NK-92 treated with Interleukin-12 subunit alpha and Interleukin-12 subunit beta, amount 100 ng/mL, for 24 hours (cell line): ENCODE data around the gene C19orf47.
"Not testable (repeated sequence)": the region's sequence is repeated elsewhere in the genome, so short reads cannot be mapped to it uniquely, and the experiment has no call there.

ENCODE experiments used
- DNase-seq: peaks from one replicate; lab custom pipeline; 2025; lab: John Stamatoyannopoulos, UW

Gene C19orf47

DNA sequence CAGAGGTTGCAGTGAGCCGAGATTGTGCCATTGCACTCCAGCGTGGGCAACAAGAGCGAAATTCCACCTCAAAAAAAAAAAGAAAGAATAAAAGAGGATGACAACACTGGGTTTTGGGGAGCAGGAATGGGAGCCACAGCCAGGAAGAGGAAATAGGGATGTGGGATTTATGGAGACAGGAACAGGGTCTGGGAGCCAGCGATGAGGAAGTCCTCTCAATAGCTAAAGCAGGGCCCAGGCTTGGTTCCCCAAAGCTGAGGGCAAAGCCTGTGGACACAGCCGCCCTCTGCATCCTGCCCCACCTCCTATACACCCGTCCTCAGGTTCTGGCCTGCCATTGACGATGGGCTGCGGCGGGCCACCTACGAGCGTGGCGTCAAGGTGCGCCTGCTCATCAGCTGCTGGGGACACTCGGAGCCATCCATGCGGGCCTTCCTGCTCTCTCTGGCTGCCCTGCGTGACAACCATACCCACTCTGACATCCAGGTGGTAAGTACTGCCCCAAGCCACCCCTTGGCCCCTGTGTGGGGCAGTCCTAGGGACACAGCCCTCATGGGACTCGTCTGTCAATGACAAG, 28.2 kb upstream of the C19orf47 start:
- DNase-seq = no peak

DNA sequence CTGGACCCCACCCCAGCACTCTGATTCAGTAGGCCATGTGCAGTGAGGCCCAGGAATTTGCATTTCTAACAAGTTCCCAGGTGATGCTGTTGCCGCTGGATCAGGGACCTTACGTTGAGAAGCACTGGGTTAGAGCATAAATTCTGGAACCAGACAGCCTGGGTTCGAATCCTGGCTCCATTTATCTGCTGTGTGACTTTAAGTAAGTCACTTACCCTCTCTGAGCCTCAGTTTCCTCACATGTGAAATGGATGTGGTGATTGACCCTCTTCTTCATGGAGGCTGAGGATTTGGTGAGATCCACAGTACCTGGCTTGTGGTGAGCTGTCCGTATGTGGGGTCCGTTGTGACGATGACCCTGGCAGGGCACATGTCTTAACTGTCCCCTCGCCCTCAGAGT, 25.9 kb upstream of the C19orf47 start:
- DNase-seq = no peak

DNA sequence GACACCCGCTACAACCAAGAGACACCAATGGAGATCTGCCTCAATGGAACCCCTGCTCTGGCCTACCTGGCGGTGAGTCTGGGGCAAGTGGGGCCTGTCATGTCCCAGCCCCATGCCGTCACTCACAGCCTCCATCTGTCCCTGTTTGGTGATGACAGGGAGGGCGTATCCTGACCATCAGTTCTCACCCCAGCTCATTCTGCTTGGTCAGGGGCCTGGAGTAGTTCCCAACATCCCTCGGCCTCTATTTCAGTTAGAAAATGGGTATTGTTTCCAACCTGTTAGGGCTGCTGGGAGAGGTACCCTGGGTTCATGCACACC, 23.6 kb upstream of the C19orf47 start:
- DNase-seq = no peak

DNA sequence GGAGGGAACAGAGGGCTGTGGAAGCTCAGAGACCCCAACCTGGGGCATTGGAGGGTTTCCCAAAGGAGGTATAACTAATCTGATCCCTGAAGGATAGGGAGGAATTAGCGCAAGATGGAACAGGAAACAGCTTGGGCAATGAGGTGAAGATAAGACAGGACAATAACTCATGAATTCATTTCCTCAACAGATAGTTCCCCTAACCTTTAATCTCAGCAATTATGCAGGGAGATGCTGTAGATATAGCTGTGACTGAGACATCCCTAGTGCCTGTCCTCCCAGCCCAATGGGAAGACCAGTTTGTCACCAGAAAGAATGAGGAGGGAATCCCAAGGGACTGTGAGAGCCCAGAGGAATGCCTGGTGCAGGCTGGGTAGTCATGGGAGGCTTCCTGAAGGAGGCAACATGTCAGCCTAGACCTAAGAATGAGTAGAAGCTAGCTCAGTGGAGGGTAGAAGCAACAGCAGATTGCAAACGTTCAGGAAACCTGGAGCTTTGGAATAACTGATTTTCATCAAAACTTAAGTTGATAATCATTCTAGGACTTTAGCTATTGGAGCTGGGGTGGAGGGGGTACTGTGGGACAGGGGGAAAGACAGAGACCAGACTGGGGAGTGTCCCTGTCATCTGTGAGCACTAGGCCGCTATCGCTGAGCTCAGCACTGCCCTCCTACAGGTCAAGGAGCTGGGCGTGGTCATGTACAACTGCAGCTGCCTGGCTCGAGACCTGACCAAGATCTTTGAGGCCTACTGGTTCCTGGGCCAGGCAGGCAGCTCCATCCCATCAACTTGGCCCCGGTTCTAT, 23.0 kb upstream of the C19orf47 start:
- DNase-seq = no peak

DNA sequence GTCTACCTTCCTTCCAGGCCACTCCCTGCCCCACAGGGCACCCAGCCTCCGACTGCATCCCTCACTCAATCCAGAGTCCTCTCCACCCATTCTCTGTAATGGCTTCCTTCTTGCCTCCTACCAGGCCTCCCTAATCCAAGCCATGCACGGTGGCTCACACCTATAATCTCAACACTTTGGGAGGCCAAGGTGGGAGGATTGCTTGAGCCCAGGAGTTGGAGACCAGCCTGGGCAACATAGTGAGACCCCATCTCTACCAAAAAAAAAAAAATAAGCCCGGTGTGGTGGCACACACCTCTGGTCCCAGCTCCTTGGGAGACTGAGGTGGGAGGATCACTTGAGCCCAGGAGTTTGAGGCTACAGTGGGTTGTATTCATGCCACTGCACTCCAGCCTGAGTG, 22.1 kb upstream of the C19orf47 start:
- not testable (repeated sequence) for DNase-seq

DNA sequence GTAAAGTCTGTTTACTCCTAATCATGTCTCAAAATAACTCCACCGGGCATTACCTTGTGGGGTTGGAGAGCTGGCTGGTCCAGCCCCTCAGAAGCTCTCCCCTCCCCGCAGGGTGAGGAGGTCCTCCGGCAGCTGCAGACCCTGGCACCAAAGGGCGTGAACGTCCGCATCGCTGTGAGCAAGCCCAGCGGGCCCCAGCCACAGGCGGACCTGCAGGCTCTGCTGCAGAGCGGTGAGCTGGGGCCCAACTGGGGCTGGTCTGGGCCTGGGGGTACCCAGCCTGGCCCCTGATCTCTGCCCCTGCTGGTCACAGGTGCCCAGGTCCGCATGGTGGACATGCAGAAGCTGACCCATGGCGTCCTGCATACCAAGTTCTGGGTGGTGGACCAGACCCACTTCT, 21.6 kb upstream of the C19orf47 start:
- DNase-seq = no peak

DNA sequence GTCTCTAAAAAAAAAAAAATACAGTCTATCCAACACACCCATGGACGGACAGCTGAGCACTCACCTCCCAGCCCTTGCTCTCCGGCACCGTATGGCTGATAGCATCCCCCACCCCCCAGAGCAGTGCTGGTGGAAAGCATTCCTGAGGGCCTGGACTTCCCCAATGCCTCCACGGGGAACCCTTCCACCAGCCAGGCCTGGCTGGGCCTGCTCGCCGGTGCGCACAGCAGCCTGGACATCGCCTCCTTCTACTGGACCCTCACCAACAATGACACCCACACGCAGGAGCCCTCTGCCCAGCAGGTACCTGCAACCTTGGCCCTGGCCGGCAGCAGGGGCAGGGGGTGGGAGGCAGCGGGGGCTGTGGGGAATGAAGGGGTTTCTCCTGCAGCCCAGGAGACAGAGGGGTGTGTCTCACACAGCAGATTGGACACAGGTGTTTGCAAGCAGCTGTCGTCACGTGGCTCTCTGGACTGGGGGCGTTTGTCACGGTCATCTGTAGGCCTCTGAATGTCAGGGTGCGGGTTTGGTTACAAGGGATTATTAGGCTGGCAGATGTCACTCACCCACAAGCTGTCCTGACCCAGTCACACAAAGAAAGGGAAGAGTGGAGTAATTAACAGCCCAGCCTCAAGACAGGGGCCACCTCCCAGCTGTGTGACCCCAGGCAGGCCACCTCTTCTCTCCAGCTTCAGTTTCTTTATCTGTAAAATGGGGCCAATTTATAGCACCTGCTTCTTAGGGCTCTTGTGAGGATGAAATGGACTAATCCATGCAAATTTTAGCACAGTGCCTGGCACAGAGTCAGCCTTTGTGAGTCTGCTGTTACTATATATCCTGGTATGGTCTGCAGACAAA, 19.6 kb upstream of the C19orf47 start:
- no peak for DNase-seq

DNA sequence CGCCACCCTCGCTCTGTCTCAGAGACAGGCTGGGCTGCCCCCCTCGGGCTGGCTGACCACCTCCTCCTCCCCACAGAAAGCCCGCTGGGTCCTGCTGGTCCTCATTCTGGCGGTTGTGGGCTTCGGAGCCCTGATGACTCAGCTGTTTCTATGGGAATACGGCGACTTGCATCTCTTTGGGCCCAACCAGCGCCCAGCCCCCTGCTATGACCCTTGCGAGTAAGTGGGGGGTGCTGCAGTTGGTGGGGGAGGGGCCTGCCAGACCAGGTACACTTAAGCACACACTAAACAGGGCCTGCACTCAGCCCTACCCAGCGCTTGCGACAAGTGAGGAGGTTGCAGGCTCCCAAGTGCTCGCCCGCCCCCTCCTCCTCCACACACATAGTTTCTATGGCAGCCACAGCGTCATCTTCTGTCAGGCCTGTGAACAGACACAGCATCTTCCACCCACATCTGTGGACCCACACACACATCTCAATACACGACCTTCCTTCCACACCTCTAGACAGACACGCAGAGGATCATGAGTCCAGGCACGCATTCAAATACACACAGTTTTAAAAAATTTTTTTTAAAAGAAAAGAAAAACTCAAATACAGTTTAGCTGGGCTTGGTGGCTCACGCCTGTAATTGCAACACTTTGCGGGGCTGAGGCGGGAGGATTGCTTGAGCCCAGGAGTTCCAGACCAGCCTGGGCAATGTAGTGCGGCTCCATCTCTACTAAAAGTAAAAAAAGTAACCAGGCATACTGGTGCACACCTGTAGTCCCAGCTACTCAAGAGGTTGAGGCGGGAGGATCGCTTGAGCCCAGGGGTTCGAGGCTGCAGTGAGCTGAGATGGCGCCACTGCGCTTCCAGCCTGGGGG, 18.7 kb upstream of the C19orf47 start:
- DNase-seq = no peak

DNA sequence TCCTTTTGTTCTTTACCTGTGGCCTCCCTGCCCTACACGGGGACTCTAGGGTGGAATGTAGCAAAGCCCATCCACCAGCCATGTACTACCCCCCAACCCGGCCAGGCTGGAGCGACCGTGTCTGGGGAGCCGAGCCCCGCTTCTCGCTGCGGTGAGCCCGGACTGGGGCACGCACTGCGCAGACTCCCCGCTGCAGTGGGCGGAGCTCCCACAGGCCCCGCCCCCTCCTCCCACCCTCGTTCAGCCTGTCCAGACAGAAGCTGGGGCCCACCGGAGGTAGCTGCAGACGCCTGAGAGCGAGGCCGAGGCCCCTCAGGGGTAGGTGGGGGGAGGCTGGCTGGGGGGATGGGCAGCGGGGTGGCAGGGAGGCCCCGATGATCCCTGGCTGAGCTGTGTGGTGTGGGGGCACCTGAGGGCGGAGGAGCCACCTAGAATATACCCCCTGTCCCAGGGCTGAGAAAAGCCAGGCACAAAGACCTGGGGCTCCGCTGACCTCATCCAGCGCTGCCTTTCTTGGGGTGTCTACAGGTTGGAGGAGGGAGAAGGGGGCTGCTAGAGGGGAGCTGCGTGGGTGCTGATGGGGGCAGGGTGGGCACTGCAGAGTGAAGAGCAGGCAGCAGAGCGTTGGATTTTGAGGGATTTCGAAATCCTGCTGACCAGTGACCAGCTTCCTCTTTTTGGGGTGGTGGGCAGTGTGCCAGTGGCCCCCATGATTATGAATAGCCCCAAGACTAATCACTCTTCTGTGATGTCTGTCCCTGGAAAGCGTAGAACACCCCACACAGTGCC, 17.6 kb upstream of the C19orf47 start:
- no peak for DNase-seq

DNA sequence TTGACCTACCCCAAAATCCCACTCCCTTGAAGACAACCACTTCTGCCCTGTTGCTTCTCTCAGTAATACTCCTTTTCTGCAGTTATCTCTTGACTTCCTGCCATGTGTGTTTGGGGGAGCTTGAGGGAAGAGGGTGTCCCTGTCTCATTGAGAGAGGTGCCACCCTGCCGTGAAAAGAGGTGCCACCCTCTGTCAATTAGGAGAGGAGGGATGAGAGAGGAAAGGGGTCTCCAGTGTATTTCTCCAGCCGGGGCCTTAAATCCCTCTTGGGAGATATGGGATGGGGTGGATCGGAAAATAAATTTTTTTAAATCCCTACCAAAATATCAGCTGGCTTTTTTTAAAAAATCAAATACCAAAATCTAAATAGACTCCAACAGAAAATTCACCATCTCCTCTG, 16.8 kb upstream of the C19orf47 start:
- no peak for DNase-seq

DNA sequence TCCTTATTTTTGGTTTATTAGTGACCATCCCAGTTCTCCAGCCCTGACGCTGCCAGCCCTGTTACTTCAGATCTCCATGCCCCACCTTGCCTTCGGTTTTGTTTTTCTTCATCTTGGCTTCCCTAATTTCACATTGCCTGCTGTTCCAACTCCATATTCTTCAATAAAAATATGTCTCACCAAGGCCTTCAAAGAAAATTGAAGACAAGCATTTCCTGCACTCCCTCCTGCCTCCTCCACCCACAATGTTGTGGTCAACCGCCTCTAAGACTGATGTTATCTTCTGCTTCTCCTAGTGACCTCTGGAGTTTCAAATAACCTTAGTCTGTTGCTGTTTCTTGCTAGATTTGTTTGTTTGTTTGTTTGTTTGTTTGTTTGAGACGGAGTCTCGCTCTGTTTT, 14.9 kb upstream of the C19orf47 start:
- no peak for DNase-seq

DNA sequence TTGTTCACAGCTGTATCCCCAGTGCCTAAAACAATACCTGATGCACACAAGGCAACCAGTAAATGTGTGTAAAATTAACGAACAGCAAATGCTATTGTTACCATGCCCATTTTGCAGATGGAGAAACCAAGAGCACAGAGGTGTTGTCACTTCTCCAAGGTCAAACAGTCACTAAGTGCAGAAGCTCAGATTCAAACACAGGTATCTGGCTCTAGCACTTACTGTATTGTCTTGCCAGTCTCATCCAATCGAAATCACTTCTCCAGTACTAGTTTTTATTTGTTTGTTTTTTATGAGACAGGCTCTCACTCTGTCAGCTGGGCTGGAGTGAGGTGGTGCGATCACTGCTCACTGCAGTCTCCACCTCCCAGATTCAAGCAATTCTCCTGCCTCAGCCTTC, 14.0 kb upstream of the C19orf47 start:
- DNase-seq = no peak

DNA sequence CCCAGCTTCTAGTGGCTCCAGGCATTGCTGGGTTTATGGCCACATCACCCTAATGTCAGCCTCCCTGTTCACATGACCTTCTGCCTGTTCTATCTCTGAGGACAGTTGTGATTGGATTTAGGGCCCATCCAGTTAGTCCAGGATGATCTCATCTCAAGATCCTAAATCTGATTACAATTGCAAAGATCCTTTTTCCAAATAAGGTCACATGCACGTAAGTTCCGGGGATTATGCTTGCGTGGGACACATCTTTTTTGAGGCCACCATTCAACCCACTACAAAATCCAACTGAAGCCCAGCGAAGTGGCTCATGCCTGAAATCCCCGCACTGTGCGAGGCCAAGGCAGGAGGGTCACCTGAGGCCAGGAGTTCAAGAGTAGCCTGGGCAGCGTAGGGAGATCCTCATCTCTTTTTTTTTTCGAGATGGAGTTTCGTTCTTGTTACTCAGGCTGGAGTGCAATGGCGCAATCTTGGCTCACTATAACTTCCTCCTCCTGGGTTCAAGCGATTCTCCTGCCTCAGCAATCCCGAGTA, 12.6 kb upstream of the C19orf47 start:
- DNase-seq = no peak

DNA sequence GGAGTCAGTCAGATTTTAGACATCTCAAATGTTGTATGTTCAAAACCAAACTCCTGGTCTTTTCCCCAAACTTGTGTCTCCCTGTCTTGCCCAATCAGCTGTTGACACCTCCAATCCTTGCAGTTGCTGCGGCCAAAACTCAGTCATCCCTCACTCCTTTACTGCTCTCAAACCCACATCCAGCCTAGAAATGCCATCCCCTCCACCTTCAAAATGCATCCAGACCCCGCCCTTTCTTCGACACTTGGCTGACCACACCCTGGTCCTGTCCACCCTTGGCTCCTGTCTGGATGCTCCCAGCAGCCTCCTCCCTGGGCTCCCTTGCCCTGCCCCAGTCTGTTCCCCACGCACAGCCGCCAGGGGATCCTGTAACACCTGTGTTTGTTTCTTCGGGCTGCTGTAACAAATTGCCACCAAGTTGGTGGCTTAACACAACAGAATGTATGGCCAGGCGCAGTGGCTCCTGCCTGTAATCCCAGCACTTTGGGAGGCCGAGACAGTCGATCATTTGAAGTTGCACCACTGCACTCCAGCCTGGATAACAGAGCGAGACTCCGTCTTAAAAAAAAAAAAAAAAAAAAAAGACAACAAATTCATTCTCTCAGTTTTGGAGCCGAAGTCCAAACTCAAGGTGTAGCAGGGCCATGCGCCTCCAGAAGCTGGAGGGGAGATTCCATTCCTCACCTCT, 12.0 kb upstream of the C19orf47 start:
- DNase-seq = no peak

DNA sequence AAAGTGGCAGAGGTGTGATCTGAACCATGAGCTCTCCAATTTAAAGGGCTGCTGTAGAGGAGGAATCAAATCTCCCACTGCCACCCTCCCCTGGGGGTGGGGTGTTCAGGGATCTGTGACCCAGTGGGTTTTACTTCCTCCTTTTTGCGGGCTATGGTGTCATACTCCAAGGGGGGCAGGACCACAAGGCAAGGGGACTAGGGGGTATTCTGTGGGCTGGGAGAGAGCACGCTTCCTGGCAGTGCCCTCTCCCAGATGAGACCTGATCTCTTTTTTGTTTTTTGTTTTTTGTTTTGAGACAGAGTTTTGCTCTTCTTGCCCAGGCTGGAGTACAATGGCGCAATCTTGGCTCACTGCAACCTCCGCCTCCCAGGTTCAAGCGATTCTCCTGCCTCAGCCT, 10.6 kb upstream of the C19orf47 start:
- DNase-seq = no peak

DNA sequence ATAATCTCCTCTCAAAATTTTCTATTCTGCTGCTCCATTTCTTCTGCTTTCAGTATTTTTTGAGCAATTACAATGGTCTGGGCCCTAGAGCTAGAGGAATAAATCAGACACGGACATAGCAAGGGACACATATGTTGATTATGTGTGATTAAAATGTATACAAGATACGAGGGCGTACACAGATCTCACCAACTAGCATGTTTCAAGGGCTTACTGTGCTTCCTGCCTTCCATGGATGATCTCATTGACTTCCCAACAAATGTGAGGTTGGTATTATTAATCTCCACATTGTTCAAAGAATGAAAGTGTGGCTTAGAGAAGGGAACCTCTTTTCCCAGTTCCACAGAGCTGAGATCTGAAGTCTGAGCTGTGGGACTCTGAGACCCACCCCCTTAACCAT, 9.4 kb upstream of the C19orf47 start:
- no peak for DNase-seq

DNA sequence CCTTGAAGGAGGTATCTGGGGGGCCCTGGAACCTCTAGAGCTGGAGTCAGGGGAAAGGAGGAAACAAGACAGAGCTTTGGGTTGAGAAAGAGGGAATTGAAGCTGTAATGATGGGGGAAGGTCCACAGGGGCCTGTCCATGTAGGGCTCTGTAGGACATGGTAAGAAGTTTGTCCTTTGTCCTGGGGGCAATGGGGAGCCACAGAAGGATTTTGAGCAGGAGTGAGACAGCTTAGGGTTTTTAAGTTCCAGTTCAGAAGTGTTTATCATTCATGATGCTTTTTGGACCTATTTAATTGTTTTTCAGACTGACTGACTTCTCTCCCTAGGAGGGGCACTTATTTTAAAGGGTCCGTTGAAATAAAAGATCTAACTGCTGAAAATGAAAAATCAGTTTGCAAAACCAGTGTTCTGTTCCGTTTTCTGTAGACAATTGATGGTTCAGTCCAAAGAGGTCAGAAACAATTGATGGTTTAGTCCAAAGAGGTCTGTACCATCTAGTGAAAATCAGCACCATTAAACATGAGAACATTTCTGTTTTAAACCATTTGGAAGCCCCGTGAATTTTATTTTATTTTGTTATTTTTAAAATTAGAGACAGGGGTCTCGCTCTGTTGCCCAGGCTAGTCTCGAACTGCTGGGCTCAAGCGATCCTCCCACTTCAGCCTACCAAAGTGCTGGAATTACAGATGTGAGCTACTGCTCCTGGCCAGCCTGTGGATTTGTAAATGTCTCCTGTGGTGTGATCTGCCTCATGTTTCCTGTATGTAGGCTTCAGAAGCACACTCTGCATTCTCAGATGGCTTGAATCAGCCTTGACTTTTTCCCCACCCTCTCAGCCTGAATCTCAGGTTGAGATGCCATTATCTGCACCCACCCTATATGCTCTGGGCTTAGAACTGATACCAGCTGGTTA, 8.7 kb upstream of the C19orf47 start:
- DNase-seq = no peak

DNA sequence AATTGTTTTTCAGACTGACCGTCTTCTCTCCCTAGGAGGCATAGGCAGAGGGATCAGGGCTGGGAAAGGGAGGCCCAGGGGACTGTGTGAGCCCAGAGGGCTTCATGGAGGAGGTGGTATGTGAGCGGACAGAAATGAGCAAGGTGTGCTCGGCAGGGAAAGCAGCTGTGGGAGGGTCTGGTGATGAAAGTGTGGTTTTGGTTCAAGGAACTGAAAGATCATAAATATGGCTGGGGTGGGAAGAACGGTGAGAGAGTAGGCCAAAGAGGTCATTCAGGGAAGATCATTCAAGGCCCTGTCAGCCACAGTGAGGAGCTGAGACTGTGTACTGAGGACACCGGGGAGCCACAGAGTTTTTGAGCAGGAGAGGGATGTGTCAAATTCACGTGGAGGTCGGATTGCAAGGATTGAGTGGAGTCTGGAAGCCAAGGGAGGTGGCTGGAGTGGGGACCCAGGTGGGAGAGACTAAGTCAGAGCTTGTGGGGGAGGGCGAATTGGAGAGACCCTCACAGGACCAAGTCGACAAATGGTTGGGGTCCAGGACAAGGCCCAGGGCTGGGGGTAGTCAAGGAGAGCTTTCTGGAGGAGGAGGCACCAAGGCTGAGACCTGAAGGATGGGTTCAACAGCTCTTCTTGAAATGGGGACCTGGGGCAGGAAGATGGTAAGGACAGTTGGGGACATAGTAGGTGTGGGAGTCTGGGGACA, 7.9 kb upstream of the C19orf47 start:
- no peak for DNase-seq
